ENCODE measurements around the gene LLGL1. TPM values are rescaled to one million over a fixed set of nuclear protein-coding genes. Genes with fewer than 3 reads are reported as not detected.

LLGL1 gene
- total and polyA plus RNA-seq, 2 donors (not counting 3 experiments of a cell fraction or from before 2014, with no cell fraction given): 34.9 to 47.1 TPM

DNA sequence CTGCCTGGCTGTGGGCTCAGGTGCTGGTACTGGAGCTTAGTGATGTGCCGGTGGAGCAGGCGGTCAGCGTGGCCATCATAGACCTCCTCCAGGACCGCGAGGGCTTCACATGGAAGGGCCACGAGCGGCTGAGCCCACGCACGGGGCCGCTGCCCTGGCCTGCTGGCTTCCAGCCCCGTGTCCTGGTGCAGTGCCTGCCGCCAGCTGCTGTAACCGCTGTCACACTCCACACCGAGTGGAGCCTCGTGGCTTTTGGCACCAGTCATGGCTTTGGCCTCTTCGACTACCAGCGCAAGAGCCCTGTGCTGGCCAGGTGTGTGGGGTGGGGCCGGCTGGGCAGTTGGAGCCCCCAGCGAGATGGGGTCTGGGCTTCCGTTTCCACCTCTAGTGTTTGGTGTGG is 12.0 kb downstream of the LLGL1 start:
- peaks cover 8 to 61% of the 10 kb centered on the region in 2 experiments for H3K36me3 ChIP-seq (ENCODE audit: control insufficient read depth in 2 of 2, extremely low read depth in 1 of 2, insufficient read depth in 2 of 2, low read length in 2 of 2)
- no TSS peak for BruUV-seq (replicated peaks)
- dilution Hi-C loops (cut with MboI; ENCODE audit: extremely low pct_ligation_motif_present, low sequenced_read_pairs): no loop called here

More for the DNA sequence above, 12.0 kb downstream of the LLGL1 start:
- intact Hi-C loops (cut with micrococcal nuclease): no loop called here
- CTCF ChIA-PET: interaction anchor here (0.7 kb wide), 1 partner anchor 10 kb away, joined by 3 read pairs; no protein-coding TSS in a partner anchor
- H3K9me3 ChIP-seq (replicated peaks; ENCODE audit: control insufficient read depth, insufficient read depth, low read length): no peaks in the 10 kb centered on the region
- no peaks in the 10 kb centered on the region for H4K20me1 ChIP-seq (replicated peaks; ENCODE audit: control insufficient read depth, extremely low read depth, insufficient read depth, low read length)
- H3K9me1 ChIP-seq (replicated peaks; ENCODE audit: control insufficient read depth, extremely low read depth, insufficient read depth, low read length): no peaks in the 10 kb centered on the region
- H3K4me3 ChIP-seq (replicated peaks in 1 of 3; ENCODE audit: insufficient read depth in 1 of 3, low read depth in 1 of 3, low read length in 3 of 3): no peak overlapping the region
- POLR2A ChIA-PET: no interaction called here
- FAIRE-seq: no peak
- no peak overlapping the region for H3K9ac ChIP-seq (replicated peaks; ENCODE audit: extremely low read depth, insufficient read depth, low read length)
- H3K79me2 ChIP-seq (ENCODE audit: control insufficient read depth, insufficient read depth, low read length): no peaks in the 10 kb centered on the region
- H3K4me1 ChIP-seq (ENCODE audit: control insufficient read depth, extremely low read depth, insufficient read depth, low read length): peaks cover 13% of the 10 kb centered on the region
- no peak for DNase-seq (ENCODE audit: low read depth, low spot score)
- no peak overlapping the region for H2AFZ ChIP-seq (ENCODE audit: low read depth, low read length)
- TF ChIP-seq EZH2 (IDR thresholded peaks at IDR 0.05; ENCODE audit: borderline replicate concordance, low read depth, low read length, severe bottlenecking) (no peak), GATA2 (IDR thresholded peaks at IDR 0.05; ENCODE audit: insufficient read depth, insufficient read length, low read depth, low read length) (no peak), POLR2AphosphoS5 (IDR thresholded peaks at IDR 0.05; ENCODE audit: insufficient read depth, low read depth, low read length) (no peak), JUN (IDR thresholded peaks at IDR 0.05; ENCODE audit: borderline replicate concordance, insufficient read depth, insufficient read length, low read depth) (no peak), POLR2A (IDR thresholded peaks at IDR 0.05; ENCODE audit: low read depth, low read length) (no peak), FOS (IDR thresholded peaks at IDR 0.05; ENCODE audit: borderline replicate concordance, insufficient read depth, low read length) (no peak), MYC (IDR thresholded peaks at IDR 0.05; ENCODE audit: low read depth, low read length) (no peak)
- TF ChIP-seq, protein P1, sequence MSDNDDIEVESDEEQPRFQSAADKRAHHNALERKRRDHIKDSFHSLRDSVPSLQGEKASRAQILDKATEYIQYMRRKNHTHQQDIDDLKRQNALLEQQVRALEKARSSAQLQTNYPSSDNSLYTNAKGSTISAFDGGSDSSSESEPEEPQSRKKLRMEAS (IDR thresholded peaks at IDR 0.05; ENCODE audit: insufficient read depth, insufficient read length): no peak
- TF ChIP-seq, protein P2, sequence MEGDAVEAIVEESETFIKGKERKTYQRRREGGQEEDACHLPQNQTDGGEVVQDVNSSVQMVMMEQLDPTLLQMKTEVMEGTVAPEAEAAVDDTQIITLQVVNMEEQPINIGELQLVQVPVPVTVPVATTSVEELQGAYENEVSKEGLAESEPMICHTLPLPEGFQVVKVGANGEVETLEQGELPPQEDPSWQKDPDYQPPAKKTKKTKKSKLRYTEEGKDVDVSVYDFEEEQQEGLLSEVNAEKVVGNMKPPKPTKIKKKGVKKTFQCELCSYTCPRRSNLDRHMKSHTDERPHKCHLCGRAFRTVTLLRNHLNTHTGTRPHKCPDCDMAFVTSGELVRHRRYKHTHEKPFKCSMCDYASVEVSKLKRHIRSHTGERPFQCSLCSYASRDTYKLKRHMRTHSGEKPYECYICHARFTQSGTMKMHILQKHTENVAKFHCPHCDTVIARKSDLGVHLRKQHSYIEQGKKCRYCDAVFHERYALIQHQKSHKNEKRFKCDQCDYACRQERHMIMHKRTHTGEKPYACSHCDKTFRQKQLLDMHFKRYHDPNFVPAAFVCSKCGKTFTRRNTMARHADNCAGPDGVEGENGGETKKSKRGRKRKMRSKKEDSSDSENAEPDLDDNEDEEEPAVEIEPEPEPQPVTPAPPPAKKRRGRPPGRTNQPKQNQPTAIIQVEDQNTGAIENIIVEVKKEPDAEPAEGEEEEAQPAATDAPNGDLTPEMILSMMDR (IDR thresholded peaks at IDR 0.05; ENCODE audit: extremely low read depth in 1 of 2, insufficient read depth in 1 of 2, low read depth in 1 of 2, low read length in 2 of 2): no peak
- H3K4me2 ChIP-seq (ENCODE audit: insufficient read depth, low read length): no peak overlapping the region
- no peaks in the 10 kb centered on the region for H3K27me3 ChIP-seq (ENCODE audit: control insufficient read depth in 2 of 2, insufficient read depth in 2 of 2, low read length in 2 of 2)
- no peak overlapping the region for H3K27ac ChIP-seq (ENCODE audit: insufficient read depth, low read depth, low read length)
